ENCODE results near the gene CCNB1.
"Not testable (repeated sequence)": the region's sequence is repeated elsewhere in the genome, so short reads cannot be mapped to it uniquely, and the experiment has no call there.

Gene CCNB1

DNA sequence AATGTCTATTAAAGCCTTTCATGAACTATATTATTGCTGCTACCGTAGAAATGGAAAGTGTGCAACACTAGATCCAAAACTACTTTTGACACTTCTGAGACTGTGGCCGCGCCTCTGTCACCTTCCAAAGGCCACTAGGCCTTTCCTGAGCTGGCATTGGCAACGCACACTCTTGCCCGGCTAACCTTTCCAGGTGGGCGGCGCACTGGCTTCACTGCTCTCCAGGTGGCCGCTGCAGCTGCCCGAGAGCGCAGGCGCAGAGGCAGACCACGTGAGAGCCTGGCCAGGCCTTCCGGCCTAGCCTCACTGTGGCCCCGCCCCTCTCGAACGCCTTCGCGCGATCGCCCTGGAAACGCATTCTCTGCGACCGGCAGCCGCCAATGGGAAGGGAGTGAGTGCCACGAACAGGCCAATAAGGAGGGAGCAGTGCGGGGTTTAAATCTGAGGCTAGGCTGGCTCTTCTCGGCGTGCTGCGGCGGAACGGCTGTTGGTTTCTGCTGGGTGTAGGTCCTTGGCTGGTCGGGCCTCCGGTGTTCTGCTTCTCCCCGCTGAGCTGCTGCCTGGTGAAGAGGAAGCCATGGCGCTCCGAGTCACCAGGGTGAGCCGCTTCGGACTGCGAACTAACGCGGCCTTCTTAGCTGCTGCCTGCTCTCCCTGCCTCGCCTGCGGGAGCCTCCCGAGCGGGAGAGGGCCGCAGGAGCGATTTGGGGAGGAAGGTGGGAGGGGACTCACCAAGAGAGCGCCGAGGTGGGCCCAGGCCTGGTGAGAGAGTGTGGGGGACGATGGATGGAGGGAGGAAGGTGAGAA, at the start of gene CCNB1:
Gene CCNB1 (plus strand): TSS at position 465 of the 807 bp plus-strand sequence. CDS start 113 bp downstream, at position 578.
- peak; percentile 94 to 98 for DNase-seq

DNA sequence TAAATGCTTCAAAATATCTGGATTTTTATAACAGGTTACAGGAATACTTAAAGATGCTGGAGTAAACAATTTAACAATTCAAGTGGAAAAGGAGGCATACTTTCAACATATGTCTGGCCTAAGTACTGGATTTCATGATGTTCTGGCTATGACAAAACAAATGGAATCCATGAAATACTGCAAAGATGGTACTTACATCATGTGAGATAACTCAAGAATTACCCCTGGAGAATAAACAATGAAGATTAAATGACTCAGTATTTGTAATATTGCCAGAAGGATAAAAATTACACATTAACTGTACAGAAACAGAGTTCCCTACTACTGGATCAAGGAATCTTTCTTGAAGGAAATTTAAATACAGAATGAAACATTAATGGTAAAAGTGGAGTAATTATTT, 37.5 kb upstream of the CCNB1 start:
- DNase-seq, result no peak

DNA sequence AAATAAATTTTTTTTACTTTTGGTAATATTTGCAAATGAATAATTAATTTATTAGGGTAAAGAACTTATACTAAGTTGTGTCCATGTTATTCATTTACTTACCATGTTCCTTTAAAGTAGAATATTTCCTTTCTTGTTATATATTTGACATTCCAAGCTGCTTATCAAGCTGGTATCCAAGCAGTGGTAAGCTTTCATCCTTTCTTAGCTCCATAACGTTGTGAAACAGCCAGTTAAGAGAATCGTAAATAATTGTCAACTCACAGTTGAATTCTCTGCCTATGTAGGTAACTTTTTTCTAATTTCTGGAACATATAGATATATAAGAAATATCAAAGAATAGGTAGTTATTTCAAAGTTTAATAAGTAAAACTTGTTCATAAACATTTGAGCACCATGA, 36.7 kb upstream of the CCNB1 start:
- no peak for DNase-seq

DNA sequence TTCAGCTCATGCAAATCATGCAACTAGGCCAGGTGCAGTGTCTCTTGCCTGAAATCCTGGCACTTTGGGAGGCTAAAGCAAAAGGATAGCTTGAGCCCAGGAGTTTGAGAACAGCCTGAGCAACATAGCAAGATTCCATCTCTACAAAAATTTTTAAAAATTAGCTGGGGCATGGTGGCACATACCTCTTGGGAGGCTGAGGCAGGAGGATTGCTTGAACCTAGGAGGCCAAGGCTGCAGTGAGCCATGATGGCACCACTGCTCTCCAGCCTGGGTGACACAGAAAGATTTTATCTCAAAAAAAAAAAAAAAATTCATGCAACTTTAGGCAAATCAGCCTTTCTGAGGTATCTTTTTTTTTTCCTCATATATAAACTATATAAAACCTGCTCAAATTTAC, 35.6 kb upstream of the CCNB1 start:
- DNase-seq, result no peak

DNA sequence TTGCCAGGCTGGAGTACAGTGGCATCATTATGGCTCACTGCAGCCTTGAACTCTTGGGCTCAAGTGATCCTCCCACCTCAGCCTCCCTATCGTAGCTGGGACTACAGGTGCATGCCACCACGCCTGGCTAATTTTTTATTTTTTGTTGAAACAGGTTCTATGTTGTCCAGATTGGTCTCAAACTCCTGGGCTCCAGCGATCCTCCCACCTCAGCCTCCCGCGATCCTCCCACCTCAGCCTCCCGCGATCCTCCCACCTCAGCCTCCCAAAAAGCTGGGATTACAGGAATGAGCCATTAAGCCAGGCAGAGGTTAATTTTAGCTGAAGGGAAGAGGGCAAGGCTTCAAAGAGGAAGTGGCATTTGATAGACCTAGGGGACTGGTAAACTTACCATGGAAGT, 32.8 kb upstream of the CCNB1 start:
- no peak for DNase-seq

DNA sequence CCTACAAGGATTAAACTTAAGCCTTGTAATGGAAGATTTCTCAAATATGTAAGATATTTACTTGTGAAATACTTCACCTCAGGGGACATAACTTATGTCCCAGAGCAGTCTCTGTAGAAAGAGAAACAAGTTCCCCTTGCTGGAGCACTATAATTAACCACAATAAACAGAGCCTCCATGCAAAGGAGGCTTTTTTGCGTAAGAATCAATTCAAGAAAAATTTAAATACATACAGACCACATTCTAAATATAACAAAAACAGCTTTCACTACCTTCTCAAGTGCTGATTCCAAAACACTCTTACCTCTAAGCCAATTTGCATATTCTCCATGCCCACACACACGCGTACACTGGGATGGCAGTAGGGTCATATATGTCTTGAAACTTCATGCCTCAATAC, 30.7 kb upstream of the CCNB1 start:
- no peak for DNase-seq

DNA sequence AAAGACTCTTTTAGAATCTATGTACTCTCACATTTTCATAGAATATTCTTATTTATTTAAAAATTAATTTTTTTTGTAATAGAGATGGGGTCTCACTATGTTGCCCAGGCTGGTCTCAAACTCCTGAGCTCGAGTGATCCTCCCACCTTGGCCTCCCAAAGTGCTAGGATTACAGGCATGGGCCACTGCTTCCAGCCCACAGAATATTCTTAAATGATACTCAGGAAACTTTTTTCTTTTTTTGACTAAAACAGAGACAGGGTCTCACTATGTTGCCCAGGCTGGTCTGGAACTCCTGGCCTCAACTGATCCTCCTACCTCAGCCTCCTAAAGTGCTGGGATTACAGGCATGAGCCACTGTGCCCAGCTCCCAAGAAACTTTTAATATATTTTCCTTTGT, 29.7 kb upstream of the CCNB1 start:
- not testable (repeated sequence) for DNase-seq

DNA sequence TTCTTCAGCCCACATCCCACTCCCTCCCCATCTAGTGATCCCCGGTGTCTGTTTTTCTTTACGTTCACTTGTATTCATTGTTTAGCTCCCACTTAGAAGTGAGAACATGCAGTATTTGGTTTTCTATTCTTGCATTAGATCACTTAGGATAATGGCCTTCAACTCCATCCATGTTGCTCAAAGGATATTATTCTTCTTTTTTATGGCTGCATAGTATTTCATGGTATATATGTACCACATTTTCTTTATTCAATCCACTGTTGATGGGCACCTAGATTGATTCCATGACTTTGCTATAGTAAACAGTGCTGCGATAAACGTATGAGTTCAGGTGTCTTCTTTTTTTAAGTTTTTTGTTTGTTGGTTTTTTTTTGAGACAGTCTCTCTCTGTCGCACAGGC, 29.1 kb upstream of the CCNB1 start:
- DNase-seq, result no peak

DNA sequence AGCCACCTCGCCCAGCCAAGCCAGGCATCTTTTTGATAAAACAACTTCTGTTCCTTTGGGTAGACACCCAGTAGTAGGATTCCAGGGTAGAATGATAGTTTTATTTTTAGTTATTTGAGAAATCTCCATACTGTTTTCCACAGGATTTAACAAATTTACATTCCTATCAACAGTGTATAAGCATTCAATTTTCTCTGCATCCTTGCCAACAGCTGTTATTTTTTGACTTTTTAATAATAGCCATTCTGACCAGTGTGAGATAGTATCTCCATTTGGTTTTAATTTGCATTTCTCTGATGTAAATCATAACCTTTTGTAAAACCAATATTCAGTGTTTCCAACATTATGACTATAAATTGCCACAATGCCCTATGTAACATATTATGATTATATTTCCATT, 28.2 kb upstream of the CCNB1 start:
- DNase-seq, result no peak

DNA sequence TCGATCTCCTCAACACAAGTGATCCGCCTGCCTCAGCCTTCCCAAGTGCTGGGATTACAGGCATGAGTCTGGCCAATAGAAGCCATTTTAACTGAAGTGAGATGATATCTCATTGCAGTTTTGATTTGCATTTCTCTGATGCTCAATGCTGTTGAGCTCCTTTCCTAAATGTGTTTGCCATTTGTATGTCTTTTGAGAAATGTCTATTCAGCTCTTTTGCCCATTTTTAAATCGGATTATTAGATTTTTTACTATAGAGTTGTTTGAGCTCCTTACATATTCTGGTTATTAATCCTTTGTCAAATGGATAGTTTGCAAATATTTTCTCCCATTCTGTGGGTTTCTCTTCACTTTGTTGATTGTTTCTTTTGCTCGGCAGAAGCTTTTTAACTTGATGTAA, 26.7 kb upstream of the CCNB1 start:
- not testable (repeated sequence) for DNase-seq

DNA sequence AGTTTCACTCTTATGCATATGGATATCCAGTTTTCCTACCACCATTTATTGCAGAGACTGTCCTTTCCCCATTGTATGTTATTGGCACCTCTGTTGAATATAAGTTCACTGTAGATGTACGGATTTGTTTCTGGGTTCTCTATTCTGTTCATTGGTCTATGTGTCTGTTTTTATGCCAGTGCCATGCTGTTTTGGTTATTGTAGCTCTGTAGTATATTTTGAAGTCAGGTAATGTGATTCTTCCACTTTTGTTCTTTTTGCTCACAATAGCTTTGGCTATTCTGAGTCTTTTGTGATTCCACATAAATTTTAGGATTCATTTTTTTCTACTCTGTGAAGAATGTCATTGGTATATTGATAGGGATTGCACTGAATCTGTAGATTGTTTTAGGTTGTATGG, 26.1 kb upstream of the CCNB1 start:
- no peak for DNase-seq

DNA sequence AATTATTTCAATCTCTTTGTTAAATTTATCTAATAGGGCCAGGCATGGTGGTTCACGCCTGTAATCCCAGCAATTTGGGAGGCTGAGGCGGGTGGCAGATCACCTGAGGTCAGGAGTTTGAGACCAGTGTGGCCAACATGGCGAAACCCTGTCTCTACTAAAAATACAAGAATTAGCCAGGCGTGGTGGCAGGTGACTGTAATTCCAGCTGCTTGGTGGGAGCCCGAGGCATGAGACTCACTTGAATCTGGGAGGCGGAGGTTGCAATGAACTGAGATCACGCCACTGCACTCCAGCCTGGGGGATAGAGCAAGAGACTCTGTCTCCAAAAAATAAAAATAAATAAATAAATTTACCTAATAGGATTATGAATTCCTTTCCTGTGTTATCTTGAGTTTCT, 18.4 kb upstream of the CCNB1 start:
- DNase-seq, result not testable (repeated sequence)

DNA sequence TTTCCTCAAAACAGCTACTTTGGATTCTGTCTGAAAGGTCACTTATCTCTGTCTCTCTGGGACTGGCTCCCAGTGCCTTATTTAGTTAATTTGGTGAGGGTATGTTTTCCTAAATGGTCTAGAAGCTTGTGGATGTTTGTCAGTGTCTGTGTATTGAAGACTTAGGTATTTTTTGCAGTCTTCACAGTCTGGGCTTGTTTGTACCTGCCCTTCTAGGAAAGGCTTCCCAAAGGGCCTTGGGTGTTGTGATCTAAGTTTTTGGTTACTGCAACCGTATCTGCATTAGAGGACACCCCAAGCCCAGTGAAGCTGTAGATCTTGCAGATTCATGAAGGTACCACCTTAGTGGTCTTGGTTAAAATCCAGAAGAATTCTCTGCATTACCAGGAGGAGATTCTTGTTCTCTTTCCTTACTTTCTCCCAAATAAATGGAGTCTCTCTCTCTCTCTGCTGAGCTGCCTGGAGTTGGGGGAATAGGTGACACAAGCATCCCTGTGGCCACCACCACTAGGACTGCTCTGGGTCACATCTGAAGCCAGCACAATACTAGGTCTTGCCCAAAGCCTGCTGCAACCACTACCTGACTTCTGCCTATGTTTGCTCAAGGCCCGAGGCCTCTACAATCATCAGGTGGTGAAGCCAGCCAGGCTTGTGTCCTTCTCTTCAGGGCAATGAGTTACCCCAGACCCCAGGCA, 17.8 kb upstream of the CCNB1 start:
- DNase-seq, result no peak

DNA sequence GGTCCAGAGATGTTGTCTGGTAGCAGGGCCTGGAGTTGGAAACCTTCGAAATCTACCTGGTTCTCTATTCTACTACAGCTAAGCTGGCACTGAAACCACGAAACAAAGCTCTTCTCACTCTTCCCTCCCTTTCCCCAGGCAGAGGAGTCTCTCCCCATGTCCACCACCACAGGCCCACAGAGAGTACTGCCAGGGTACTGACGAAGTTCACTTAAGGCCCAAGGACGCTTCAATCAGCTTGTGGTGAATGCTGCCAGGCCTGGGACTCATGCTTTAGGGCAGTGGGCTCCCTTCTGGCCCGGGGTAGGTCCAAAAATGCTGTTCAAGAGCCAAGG, 17.3 kb upstream of the CCNB1 start:
- no peak for DNase-seq

DNA sequence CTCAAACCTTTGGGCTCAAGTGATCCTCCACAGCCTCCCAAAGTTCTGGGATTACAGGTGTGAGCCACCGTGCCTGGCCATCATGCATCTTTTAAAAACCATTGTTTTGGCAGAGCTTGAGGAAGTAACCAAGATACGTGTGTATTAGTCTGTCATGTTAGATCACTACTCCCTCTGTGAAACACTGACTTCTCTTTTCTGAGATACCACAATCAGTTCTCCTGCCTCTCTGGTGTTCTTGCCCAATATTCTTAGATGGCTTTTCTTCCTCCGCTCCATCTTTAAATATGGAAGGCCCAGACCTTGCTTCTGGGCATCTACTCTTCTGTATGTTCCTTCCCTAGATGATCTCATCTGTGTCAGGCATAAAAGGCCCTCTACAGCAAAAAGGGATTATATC, 14.2 kb upstream of the CCNB1 start:
- no peak for DNase-seq

DNA sequence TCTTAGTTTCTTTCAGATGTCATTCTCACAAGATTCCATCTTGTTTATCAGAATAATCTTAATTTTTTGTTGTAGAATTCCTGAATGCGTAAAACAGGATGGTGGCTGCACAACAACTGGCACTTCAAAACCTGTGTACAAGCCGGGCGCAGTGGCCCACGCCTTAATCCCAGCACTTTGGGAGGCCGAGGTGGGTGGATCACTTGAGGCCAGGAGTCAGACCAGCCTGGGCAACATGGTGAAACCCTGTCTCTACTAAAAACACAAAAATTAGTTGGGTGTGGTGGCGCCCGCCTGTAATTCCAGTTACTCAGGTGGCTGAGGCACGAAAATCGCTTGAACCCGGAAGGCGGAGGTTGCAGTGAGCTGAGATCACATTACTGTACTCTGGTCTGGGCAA, 10.5 kb upstream of the CCNB1 start:
- DNase-seq, result no peak

DNA sequence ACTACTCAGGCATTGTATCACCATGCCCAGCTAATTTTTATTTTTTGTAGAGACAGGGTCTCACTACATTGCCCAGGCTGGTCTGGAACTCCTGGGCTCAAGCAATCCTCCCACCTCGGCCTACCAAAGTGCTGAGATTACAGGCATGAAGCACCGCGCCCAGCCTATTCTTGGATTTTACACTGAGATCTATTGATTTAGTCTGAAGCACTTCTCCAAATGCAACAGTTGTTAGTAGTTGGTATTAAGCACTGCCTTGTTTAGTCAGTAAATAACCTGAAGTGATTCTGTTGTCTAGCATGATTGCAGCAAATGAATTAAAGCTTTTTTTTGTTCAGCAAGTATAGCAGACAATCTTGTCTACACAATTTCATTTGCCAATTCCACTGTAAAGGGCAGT, 8.9 kb upstream of the CCNB1 start:
- DNase-seq, result no peak

DNA sequence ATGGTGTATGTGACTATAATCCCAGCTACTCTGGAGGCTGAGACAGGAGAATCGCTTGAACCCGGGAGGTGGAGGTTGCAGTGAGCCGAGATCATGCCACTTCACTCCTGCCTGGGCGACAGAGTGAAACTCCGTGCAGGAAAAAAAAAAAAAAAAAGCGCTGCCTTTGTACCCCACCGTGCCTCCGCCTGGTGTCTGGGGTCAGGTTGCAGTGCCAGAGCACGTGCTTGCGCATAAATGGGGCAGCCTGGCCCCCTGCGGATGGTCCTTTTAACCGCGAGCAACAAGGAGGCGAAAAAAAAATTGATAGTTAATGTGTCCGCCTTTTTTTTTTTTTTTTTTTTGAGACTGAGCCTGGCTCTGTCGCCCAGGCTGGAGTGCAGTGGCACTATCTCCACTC, 6.3 kb upstream of the CCNB1 start:
- DNase-seq, result no peak

DNA sequence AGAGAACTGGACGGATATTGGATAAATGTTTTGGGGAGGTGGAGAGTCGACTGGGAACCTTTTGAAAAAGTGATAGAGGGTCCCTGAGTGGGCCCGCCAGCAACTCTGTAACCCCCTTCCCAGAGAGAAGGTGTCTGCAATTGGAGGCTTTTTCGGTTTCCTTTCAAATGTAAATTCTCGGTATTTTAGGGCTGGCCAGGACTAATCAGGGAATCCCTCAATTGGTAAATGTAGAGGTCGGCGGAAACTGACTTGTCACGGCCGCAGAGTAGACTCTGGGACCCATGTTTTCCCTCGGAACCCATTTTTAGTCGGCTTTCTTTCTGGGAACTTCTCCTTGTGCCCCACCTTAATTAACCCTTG, 524 bp downstream of the CCNB1 start:
- DNase-seq, result peak in 1 of 2 experiments; percentile 14

DNA sequence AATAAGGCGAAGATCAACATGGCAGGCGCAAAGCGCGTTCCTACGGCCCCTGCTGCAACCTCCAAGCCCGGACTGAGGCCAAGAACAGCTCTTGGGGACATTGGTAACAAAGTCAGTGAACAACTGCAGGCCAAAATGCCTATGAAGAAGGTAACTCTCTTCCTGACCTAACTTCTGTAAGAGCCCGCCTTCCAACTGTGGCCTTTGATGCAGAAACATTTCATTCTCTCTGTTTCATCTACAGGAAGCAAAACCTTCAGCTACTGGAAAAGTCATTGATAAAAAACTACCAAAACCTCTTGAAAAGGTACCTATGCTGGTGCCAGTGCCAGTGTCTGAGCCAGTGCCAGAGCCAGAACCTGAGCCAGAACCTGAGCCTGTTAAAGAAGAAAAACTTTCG, 979 bp downstream of the CCNB1 start:
- DNase-seq, result no peak

DNA sequence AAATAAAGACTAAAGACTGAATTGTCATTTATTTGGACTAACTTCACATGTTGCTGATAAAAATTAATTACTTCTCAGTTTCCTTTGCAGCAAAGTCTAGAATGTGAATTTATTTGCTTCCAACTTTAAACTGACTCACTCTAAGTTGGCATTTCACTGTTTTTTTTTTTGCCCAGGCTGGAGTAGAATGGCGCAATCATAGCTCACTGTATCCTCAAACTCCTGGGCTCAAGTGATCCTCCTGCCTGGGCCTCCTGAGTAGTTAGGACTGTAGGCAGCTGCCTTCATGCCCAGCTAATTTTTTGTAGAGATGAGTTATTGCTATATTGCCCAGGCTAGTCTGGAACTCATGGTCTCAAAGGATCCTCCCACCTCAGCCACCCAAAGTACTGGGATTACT, 3.5 kb downstream of the CCNB1 start:
- DNase-seq, result no peak

DNA sequence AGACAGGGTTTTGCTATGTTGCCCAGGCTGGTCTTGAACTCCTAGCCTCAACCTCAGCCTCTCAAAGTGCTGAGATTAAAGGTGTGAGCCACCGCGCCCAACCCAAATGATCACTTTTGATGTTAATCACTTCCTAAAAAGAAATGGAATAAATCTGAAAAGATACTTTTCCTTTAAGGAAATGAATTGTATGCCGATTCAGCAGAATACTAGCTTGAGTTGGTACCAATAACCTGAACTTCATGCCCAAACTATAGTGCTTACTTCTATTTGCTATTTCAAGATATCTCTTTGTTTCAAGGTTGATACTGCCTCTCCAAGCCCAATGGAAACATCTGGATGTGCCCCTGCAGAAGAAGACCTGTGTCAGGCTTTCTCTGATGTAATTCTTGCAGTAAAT, 4.0 kb downstream of the CCNB1 start:
- no peak for DNase-seq

DNA sequence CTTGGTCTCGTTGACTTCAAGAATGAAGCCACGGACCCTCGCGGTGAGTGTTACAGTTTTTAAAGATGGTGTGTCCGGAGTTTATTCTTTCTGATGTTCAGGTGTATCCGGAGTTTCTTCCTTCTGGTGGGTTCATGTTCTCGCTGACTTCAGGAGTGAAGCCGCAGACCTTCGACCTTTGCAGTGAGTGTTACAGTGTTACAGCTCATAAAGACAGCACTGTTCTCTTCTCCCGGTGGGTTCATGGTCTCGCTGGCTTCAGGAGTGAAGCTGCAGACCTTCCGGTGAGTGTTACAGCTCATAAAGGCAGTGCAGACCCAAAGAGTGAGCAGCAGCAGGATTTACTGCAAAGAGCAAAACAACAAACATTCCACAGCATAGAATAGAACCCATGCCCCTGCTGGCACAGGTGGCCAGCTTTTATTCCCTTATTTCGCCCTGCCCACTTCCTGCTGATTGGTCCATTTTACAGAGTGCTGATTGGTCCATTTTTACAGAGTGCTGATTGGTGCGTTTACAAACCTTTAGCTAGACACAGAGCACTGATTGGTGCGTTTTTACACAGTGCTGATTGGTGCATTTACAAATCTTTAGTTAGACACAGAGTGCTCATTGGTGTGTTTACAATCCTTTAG, 14.8 kb downstream of the CCNB1 start:
- not testable (repeated sequence) for DNase-seq

DNA sequence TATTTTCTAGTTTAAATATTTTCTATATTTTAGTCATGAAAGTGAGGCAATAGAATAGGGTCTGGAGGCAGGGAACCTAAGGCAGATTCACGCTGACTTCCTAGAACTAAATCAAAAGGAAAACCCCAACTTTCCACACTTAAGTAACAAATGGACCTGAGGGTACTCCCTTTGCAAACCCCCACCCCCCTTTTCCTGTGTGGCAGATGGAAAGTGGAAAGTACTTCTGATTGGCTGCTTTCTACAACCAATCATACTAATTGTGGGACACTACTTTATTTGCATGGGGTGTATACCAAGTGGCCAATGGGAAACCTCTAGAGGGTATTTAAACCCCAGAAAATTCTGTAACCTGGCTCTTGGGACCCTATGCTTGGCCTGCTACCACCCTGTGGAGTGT, 17.7 kb downstream of the CCNB1 start:
- DNase-seq, result no peak
